ENCODE results near the gene ATRNL1. TPM values are rescaled to one million over a fixed set of nuclear protein-coding genes. Genes with fewer than 3 reads are reported as not detected.
A peak's percentile ranks its signal among the peaks of the same experiment; 100 is the strongest.

Gene ATRNL1
- total RNA-seq, 1 experiment from 2014 or later: 28.7 TPM

GRCh38 chr10:115974816-115975430 lies 881.8 kb downstream of the ATRNL1 start:
- CTCF ChIA-PET: interaction anchor here (0.6 to 1.0 kb wide), 2 partner anchors 23 to 146 kb away, joined by 3 to 4 read pairs; no protein-coding TSS in a partner anchor
- Mint-ChIP-seq H3K9me3 (peaks cover 12% of the 10 kb centered on the region), H3K27me3 (ENCODE audit: low read depth) (no peaks in the 10 kb centered on the region; the same call in 1 of the 2 replicates), H3K4me3 (no peak overlapping the region), H3K27ac (no peak overlapping the region), H3K4me1 (peaks cover 24% of the 10 kb centered on the region), H3K36me3 (peaks cover 4% of the 10 kb centered on the region; the same call in 1 of the 2 replicates)
- DNase-seq (ENCODE audit: low spot score) (no peak), ATAC-seq (peak; percentile 12)
- POLR2A ChIA-PET: no interaction called here
- TF ChIP-seq ZNF416 (CRISPR knock-in tag; IDR thresholded peaks at IDR 0.05) (no peak), AFF4 (CRISPR knock-in tag; IDR thresholded peaks at IDR 0.05; ENCODE audit: borderline replicate concordance) (no peak), TCF7 (CRISPR knock-in tag; IDR thresholded peaks at IDR 0.05; ENCODE audit: low read depth) (no peak), FOXP1 (CRISPR knock-in tag; IDR thresholded peaks at IDR 0.05; ENCODE audit: borderline replicate concordance) (no peak), RORB (CRISPR knock-in tag; IDR thresholded peaks at IDR 0.05) (no peak), ZNF138 (CRISPR knock-in tag; conservative IDR thresholded peaks at IDR 0.05) (no peak), TEAD1 (CRISPR knock-in tag; IDR thresholded peaks at IDR 0.05) (no peak), EMX1 (CRISPR knock-in tag; IDR thresholded peaks at IDR 0.05) (no peak)

GRCh38 chr10:115975506-115975905 lies 882.3 kb downstream of the ATRNL1 start:
- Mint-ChIP-seq H3K36me3 (peaks cover 4% of the 10 kb centered on the region; the same call in 1 of the 2 replicates), H3K4me1 (peaks cover 24% of the 10 kb centered on the region), H3K27ac (no peak overlapping the region), H3K9me3 (peaks cover 12% of the 10 kb centered on the region), H3K4me3 (no peak overlapping the region), H3K27me3 (ENCODE audit: low read depth) (no peaks in the 10 kb centered on the region; the same call in 1 of the 2 replicates)
- ChIA-PET CTCF (interaction anchor here (1.0 kb wide), 1 partner anchor 146 kb away, joined by 4 read pairs; no protein-coding TSS in a partner anchor), POLR2A (no interaction called here)
- TF ChIP-seq MAX (CRISPR knock-in tag; IDR thresholded peaks at IDR 0.05): no peak
- peak; percentile 72 for TF ChIP-seq ZNF423 (CRISPR knock-in tag; IDR thresholded peaks at IDR 0.05)
- DNase-seq (ENCODE audit: low spot score) (no peak), ATAC-seq (peak; percentile 81)

GRCh38 chr10:115976342-115976741 lies 883.2 kb downstream of the ATRNL1 start:
- H3K4me3 Mint-ChIP-seq: no peak overlapping the region
- ATAC-seq (no peak), DNase-seq (ENCODE audit: low spot score) (no peak)
- H3K27me3 Mint-ChIP-seq (ENCODE audit: low read depth): no peaks in the 10 kb centered on the region; the same call in 1 of the 2 replicates
- ChIA-PET CTCF (interaction anchor here (0.7 kb wide), 1 partner anchor 12 kb away, joined by 3 read pairs; no protein-coding TSS in a partner anchor), POLR2A (no interaction called here)
- H3K36me3 Mint-ChIP-seq: peaks cover 4% of the 10 kb centered on the region; the same call in 1 of the 2 replicates
- peaks cover 12% of the 10 kb centered on the region for H3K9me3 Mint-ChIP-seq
- H3K4me1 Mint-ChIP-seq: peaks cover 28% of the 10 kb centered on the region
- H3K27ac Mint-ChIP-seq: no peak overlapping the region
- TF ChIP-seq MXD4 (CRISPR knock-in tag; IDR thresholded peaks at IDR 0.05; ENCODE audit: borderline replicate concordance) (no peak), ZNF532 (CRISPR knock-in tag; IDR thresholded peaks at IDR 0.05; ENCODE audit: borderline replicate concordance) (no peak), ZNF396 (CRISPR knock-in tag; IDR thresholded peaks at IDR 0.05; ENCODE audit: borderline replicate concordance) (no peak), SOX15 (CRISPR knock-in tag; IDR thresholded peaks at IDR 0.05) (no peak), ZNF512 (CRISPR knock-in tag; IDR thresholded peaks at IDR 0.05; ENCODE audit: borderline replicate concordance) (no peak), CDX4 (CRISPR knock-in tag; IDR thresholded peaks at IDR 0.05; ENCODE audit: borderline replicate concordance) (no peak), ZNF671 (CRISPR knock-in tag; IDR thresholded peaks at IDR 0.05) (no peak), JAZF1 (CRISPR knock-in tag; IDR thresholded peaks at IDR 0.05) (no peak), NR1H2 (CRISPR knock-in tag; IDR thresholded peaks at IDR 0.05) (no peak), NFYB (CRISPR knock-in tag; conservative IDR thresholded peaks at IDR 0.05; ENCODE audit: low read depth) (no peak), OVOL2 (CRISPR knock-in tag; IDR thresholded peaks at IDR 0.05; ENCODE audit: borderline replicate concordance) (no peak), NR3C1 (CRISPR knock-in tag; conservative IDR thresholded peaks at IDR 0.05; ENCODE audit: low read depth) (no peak), SMAD4 (CRISPR knock-in tag; IDR thresholded peaks at IDR 0.05) (no peak)
